Activated naive CD4-positive, alpha-beta T cell treated with anti-CD3 and anti-CD28 coated beads, Interleukin-2, amount 50 U/mL, for 72 hours (primary cell): ENCODE data around the gene UPK3A. TPM values are rescaled to one million over a fixed set of nuclear protein-coding genes. Genes with fewer than 3 reads are reported as not detected.
"Not testable (repeated sequence)": the region's sequence is repeated elsewhere in the genome, so short reads cannot be mapped to it uniquely, and the experiment has no call there.

Source experiments
- ATAC-seq, 2 donors: fragments of 150-1000 bp; cut with Tn5 transposase; 2 replicates each; pipeline ENCODE4 v1.10.0; 2021; ENCODE audit warnings: mild to moderate bottlenecking in 2 of 2, moderate library complexity in 2 of 2
- DNase-seq, 2 donors: peaks; one replicate each; pipeline ENCODE4 v3.0.0; 2021 to 2022; ENCODE audit warnings: low spot score in 2 of 2
- H3K27ac Mint-ChIP-seq, 2 donors: one replicate each; pipeline ENCODE4 v1.8.0; 2022; ENCODE audit warnings: mild to moderate bottlenecking in 2 of 2, mixed read lengths in 2 of 2
- H3K36me3 Mint-ChIP-seq, 2 donors: one replicate each; pipeline ENCODE4 v1.8.0; 2022; ENCODE audit warnings: mixed read lengths in 2 of 2
- H3K9me3 Mint-ChIP-seq, 2 donors: one replicate each; pipeline ENCODE4 v1.8.0; 2022; ENCODE audit warnings: mixed read lengths in 2 of 2
- total RNA-seq, 2 donors: library from RNA; stranded (reverse); gene quantifications; one replicate each; pipeline ENCODE4 v1.2.3, GENCODE V29; 2022

UPK3A gene
- total RNA-seq, 2 donors from 2014 or later, result not detected

DNA sequence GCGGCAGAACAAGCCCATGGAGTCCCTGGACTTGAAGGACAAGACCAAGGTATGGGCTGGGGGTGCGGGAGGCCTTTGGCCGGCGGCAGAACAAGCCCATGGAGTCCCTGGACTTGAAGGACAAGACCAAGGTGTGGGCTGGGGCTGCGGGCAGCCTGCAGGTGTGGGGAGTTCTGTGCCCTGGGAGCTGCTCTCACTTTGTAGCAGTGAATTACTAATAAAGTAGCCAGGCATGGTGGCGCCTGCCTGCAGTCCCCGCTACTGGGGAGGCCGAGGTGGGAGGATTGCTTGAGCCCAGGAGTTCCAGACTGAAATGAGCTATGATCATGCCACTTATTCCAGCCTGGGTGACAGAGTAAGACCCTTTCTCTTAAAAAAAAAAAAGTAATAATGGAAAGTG lies 43.5 kb downstream of the UPK3A start:
- H3K36me3 Mint-ChIP-seq, result peaks cover 12 to 34% of the 10 kb centered on the region in 2 donors
- not testable (repeated sequence) for H3K9me3 Mint-ChIP-seq, DNase-seq, H3K27ac Mint-ChIP-seq, ATAC-seq

GRCh38 chr22:45328822-45329529 lies 44.2 kb downstream of the UPK3A start:
- DNase-seq, result no peak
- Mint-ChIP-seq H3K27ac (peak overlapping the region; percentile 50 to 65), H3K9me3 (no peaks in the 10 kb centered on the region), H3K36me3 (peaks cover 4 to 27% of the 10 kb centered on the region in 2 donors)
- no peak for ATAC-seq

DNA sequence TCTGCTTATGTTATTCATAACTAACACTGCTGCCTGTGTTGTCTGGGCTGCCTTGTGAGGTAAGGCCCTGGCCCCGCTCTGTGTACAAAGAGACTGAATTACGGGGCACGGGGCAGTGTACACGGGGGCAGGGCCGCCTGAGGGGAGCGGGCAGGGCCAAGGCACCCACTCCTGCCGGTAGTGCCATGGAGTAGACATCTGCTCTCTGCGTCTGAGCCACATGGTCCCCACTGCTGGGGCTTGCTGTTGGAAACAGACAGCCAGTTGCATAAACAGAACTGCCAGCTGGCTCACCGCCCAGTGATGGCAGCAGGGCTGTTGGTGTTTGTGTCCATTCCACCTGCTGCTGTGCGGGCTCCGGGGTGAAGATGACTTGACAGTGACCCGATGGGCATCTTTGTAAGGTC lies 44.8 kb downstream of the UPK3A start:
- peaks cover 4 to 24% of the 10 kb centered on the region in 2 donors for H3K36me3 Mint-ChIP-seq
- H3K9me3 Mint-ChIP-seq, result no peaks in the 10 kb centered on the region
- ATAC-seq, result peak in 1 of 2 donors; percentile 46
- H3K27ac Mint-ChIP-seq, result peak overlapping the region; percentile 50 to 57
- no peak for DNase-seq

DNA sequence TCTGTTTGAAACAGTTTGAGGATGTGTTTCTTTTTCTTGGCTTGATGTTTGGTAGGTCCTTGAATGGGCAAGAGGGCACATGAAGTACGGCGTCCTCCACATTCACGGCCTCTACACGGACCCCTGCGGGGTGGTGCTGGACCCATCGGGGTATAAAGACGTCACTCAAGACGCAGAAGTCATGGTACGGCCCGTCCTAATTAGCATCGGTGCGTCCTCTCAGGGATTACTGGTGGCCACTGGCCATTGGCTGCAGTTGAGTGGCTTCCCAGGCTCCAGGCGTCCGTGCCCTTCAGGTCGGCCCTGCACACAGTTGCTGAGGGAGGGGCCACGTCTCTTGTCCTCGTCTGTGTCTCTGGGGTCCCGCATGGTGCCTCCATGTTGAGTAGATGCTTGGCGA lies 45.8 kb downstream of the UPK3A start:
- DNase-seq (no peak), ATAC-seq (no peak)
- Mint-ChIP-seq H3K36me3 (peaks cover 6 to 18% of the 10 kb centered on the region in 2 donors), H3K27ac (no peak overlapping the region), H3K9me3 (no peaks in the 10 kb centered on the region)

GRCh38 chr22:45331486-45331885 lies 46.7 kb downstream of the UPK3A start:
- H3K9me3 Mint-ChIP-seq, result no peaks in the 10 kb centered on the region
- peaks cover 11 to 19% of the 10 kb centered on the region in 2 donors for H3K36me3 Mint-ChIP-seq
- H3K27ac Mint-ChIP-seq, result peak overlapping the region in 1 of 2 donors; percentile 52
- ATAC-seq, result no peak
- no peak for DNase-seq

GRCh38 chr22:45332001-45332400 lies 47.3 kb downstream of the UPK3A start:
- no peak for ATAC-seq
- Mint-ChIP-seq H3K9me3 (no peaks in the 10 kb centered on the region), H3K36me3 (peaks cover 11 to 24% of the 10 kb centered on the region in 2 donors), H3K27ac (peak overlapping the region in 1 of 2 donors; percentile 52)
- DNase-seq, result no peak

DNA sequence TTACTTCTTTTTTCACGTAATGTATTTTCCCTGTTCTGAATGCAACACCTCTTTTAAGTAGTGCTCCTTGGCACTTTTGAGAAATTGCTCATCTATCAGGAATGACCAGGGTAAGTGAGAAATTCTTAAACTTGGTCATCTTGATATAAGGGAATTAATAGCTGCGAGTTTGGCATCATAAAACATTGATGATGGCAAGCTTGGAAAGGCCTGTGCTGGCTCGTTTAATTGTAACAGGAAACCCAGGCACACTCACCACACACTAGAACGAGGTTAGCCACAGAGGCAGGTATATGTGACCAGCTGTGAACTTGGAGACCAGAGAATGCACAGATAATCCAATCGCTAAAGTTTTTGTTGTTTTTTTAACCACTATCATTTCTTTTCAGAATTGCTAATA lies 49.3 kb downstream of the UPK3A start:
- ATAC-seq, result no peak

GRCh38 chr22:45334528-45334927 lies 49.8 kb downstream of the UPK3A start:
- H3K27ac Mint-ChIP-seq, result peak overlapping the region in 1 of 2 donors; percentile 49
- no peaks in the 10 kb centered on the region for H3K9me3 Mint-ChIP-seq
- DNase-seq (no peak), ATAC-seq (no peak)
- H3K36me3 Mint-ChIP-seq, result peaks cover 11 to 22% of the 10 kb centered on the region in 2 donors

More for the DNA sequence above, 49.3 kb downstream of the UPK3A start:
- Mint-ChIP-seq H3K36me3 (peaks cover 11 to 22% of the 10 kb centered on the region in 2 donors), H3K9me3 (no peaks in the 10 kb centered on the region), H3K27ac (peak overlapping the region in 1 of 2 donors; percentile 49)
- DNase-seq, result no peak

DNA sequence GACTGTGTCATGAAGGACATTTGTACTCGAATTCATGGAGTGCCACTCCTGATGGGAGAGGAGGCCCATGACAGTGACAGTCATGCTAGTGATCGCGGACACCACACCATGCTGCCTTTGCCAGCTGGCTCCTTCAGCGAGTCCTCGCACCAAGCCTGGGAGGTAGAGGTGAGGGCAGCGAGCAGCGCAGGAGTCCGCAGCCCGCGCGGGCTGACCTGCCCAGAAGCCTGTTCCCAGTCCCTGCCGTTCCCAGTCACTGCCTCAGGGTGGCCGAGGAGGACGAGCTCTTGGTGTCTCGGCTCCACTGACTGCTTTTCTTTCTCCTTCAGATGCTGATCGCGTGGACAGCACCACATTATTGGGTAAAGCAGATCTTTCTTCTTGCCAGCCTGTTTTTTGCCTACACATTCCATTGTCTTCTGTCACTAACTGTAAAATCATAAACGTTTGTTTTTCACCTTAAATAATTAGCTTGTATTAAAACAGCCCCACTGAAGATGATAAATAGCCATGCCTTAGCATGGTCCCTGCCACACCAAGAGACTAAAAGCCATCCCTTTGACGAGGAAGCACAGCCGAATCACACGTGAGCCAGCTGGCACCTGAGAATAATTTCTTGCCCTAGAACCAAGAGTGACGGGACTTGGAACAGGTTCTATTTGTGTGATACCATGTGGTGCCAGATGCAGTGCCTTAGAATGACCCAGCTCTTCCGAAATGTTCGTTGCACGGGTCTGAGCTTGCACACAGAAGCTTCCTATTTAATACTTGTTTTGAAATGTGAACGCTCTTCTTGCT lies 50.5 kb downstream of the UPK3A start:
- DNase-seq (no peak), ATAC-seq (no peak)
- H3K36me3 Mint-ChIP-seq, result peaks cover 16 to 28% of the 10 kb centered on the region in 2 donors
- no peak overlapping the region for H3K27ac Mint-ChIP-seq
- no peaks in the 10 kb centered on the region for H3K9me3 Mint-ChIP-seq

GRCh38 chr22:45335854-45336522 lies 51.2 kb downstream of the UPK3A start:
- no peak for DNase-seq
- Mint-ChIP-seq H3K9me3 (no peaks in the 10 kb centered on the region), H3K36me3 (peaks cover 21 to 33% of the 10 kb centered on the region in 2 donors), H3K27ac (no peak overlapping the region)
- no peak for ATAC-seq

DNA sequence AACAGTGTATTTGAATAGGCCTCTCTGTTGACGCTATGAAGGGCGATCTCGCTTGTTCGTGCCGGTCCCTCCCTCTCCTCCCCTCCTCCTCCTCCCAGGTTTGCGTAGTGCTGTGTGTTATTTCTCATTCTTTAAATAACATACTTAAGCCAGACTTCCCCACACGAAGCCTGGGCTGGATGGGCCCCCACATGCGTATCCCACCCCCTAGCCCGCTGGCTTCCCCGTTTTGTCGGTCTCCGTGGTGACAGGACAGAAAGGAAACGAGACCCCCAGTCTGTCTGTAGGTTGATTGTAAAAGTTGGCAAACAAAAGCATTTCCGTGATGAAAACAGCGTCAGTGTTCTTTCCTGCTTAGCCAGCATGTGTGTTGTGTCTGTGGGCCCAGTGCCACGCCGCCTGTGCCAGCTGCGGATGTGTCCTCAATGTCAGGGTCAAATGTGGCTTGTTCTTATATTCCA lies 52.3 kb downstream of the UPK3A start:
- peak overlapping the region in 1 of 2 donors; percentile 79 for H3K27ac Mint-ChIP-seq
- DNase-seq (no peak), ATAC-seq (no peak)
- H3K9me3 Mint-ChIP-seq, result no peaks in the 10 kb centered on the region
- peaks cover 21 to 33% of the 10 kb centered on the region in 2 donors for H3K36me3 Mint-ChIP-seq

GRCh38 chr22:45337536-45337935 lies 52.8 kb downstream of the UPK3A start:
- Mint-ChIP-seq H3K27ac (peak overlapping the region in 1 of 2 donors; percentile 79), H3K9me3 (no peaks in the 10 kb centered on the region), H3K36me3 (peaks cover 21 to 33% of the 10 kb centered on the region in 2 donors)
- no peak for DNase-seq
- ATAC-seq, result no peak

DNA sequence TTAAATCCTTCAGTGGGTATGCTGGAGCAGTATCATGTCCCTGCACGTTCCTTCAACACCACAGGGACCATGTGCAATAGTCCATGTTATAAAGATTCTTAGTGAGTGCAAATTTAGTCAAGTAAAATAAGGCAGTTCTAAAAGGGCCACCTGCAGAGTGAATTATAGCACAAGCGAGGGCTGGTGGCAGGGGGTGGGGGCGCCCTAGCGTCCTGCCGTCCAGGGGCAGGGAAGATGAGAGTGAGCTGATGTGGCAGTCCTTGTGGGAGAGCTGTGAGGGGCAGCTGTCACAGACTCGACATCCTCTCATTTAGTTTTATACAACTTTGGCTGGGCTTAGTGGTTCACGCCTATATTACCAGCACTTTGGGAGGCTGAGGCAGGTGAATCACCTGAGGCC lies 54.0 kb downstream of the UPK3A start:
- DNase-seq, result no peak
- Mint-ChIP-seq H3K9me3 (no peaks in the 10 kb centered on the region), H3K27ac (no peak overlapping the region), H3K36me3 (peaks cover 21 to 26% of the 10 kb centered on the region in 2 donors)
- ATAC-seq, result no peak

DNA sequence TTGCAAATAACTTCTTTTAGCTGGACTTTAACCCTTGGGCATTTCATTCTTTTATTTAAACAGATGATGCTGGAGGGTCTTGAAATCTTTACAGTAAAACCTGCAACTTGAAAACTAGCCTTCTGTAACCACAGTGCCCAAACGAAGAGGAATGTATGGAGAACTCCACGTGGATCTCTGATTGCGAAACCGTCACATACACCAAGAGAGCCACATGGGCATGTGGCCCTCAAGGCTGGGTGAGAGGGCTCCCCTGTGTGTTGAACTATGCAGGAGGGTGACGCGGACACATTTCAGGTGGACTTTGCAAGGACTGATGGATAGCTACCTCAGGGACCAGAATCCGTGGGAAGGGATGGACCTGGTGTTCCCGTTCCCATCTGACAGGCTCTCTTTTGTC lies 55.6 kb downstream of the UPK3A start:
- Mint-ChIP-seq H3K27ac (peak overlapping the region in 1 of 2 donors; percentile 50), H3K36me3 (peaks cover 17 to 26% of the 10 kb centered on the region in 2 donors), H3K9me3 (no peaks in the 10 kb centered on the region)
- DNase-seq, result no peak
- ATAC-seq, result no peak

DNA sequence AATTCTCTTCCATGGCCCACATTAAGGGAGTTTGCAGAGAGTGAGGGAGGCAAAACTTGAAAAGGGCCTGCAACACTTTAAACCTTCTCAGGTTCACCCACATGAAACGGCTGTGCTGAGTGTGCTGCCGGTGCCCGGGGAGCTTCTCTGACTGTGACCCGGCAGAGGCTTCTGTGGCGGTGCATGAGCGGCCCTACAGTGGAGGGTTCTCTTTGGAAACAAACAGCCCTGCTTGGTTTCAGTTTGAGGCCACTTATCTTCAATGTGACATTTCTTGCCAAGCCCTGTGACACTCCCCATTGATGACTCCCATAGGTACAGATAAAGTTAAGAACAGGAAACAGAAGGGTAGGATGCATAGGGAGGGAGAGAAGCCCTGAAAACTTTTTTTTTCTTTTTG lies 56.7 kb downstream of the UPK3A start:
- DNase-seq (peak; percentile 64 to 68), ATAC-seq (peak; percentile 98 to 99)
- Mint-ChIP-seq H3K9me3 (no peaks in the 10 kb centered on the region), H3K36me3 (peaks cover 10 to 20% of the 10 kb centered on the region in 2 donors), H3K27ac (peak overlapping the region; percentile 53 to 67)

GRCh38 chr22:45343143-45343542 lies 58.4 kb downstream of the UPK3A start:
- H3K27ac Mint-ChIP-seq, result peak overlapping the region in 1 of 2 donors; percentile 29
- no peak for ATAC-seq
- no peaks in the 10 kb centered on the region for H3K9me3 Mint-ChIP-seq
- no peak for DNase-seq
- peaks cover 10 to 11% of the 10 kb centered on the region in 2 donors for H3K36me3 Mint-ChIP-seq

DNA sequence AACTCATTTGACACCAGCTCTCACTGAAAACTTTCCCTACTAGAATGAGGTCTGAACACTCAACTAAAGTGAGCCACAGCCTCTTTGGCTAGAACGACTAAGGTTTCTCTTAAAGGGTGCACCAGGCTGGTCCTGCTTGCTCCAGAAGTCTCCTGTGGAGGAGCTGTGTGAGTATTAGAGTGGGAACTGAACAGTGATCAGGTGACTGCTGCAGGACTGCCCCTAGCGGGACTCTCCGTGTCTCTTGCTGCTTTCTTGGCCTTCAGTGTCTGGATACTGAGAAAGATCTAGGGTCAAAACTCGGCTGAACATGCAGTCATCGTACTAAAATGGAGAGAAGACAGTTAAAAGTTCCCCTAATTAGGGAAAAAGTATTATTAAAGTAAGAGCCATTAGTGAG lies 59.6 kb downstream of the UPK3A start:
- H3K9me3 Mint-ChIP-seq, result no peaks in the 10 kb centered on the region
- peaks cover 10 to 11% of the 10 kb centered on the region in 2 donors for H3K36me3 Mint-ChIP-seq
- no peak for DNase-seq
- H3K27ac Mint-ChIP-seq, result peak overlapping the region in 1 of 2 donors; percentile 25
- ATAC-seq, result no peak
